WERI-Rb-1 (cell line): ENCODE results near the gene OCIAD1.
"Not testable (repeated sequence)": the region's sequence is repeated elsewhere in the genome, so short reads cannot be mapped to it uniquely, and the experiment has no call there.

Experiments
- DNase-seq: peaks from one replicate; pipeline ENCODE4 v3.0.0-alpha.2; 2020
- H3K27ac ChIP-seq: fragments of 250-450 bp; sonication (Bioruptor Pico); 2 replicates; pipeline ENCODE4 v1.5.1; 2020; ENCODE audit warnings: mild to moderate bottlenecking, moderate library complexity
- H3K27me3 ChIP-seq: fragments of 250-450 bp; sonication (Bioruptor Pico); 2 replicates; pipeline ENCODE4 v1.5.1; 2021; ENCODE audit warnings: mild to moderate bottlenecking, low read depth, moderate library complexity; ENCODE audit not compliant: insufficient read depth, severe bottlenecking
- H3K36me3 ChIP-seq: fragments of 250-450 bp; sonication (Bioruptor Pico); 2 replicates; pipeline ENCODE4 v1.5.1; 2020; ENCODE audit warnings: mild to moderate bottlenecking, moderate library complexity
- H3K4me3 ChIP-seq: 2 replicates; pipeline ENCODE4 v1.5.1; 2011; ENCODE audit warnings: low read depth, mild to moderate bottlenecking, control low read depth, low read length
- H3K9me3 ChIP-seq: fragments of 250-450 bp; sonication (Bioruptor Pico); 2 replicates; pipeline ENCODE4 v1.5.1; 2021; ENCODE audit warnings: mild to moderate bottlenecking, moderate library complexity; ENCODE audit not compliant: severe bottlenecking
- CTCF ChIP-seq: IDR thresholded peaks from 2 replicates; pipeline ENCODE4 v1.5.1; 2011; ENCODE audit warnings: low read depth, mild to moderate bottlenecking, control low read depth, inconsistent platforms, low read length

The OCIAD1 gene

GRCh38 chr4:48812866-48813265 lies 18.0 kb upstream of the OCIAD1 start:
- Histone ChIP-seq H3K9me3 (no peaks in the 10 kb centered on the region), H3K4me3 (no peak overlapping the region), H3K27ac (no peak overlapping the region), H3K27me3 (no peaks in the 10 kb centered on the region), H3K36me3 (no peaks in the 10 kb centered on the region)
- DNase-seq = no peak
- no peak for TF ChIP-seq CTCF

GRCh38 chr4:48813964-48814363 lies 16.9 kb upstream of the OCIAD1 start:
- peak; percentile 67 for DNase-seq
- TF ChIP-seq CTCF = no peak

GRCh38 chr4:48815483-48815882 lies 15.4 kb upstream of the OCIAD1 start:
- Histone ChIP-seq H3K27ac (no peak overlapping the region), H3K9me3 (no peaks in the 10 kb centered on the region), H3K27me3 (no peaks in the 10 kb centered on the region), H3K36me3 (no peaks in the 10 kb centered on the region), H3K4me3 (no peak overlapping the region)
- TF ChIP-seq CTCF = no peak
- DNase-seq = no peak

More at GRCh38 chr4:48813964-48814363, 16.9 kb upstream of the OCIAD1 start:
- no peak overlapping the region for H3K4me3 ChIP-seq
- no peaks in the 10 kb centered on the region for H3K27me3 ChIP-seq
- H3K36me3 ChIP-seq = no peaks in the 10 kb centered on the region
- no peaks in the 10 kb centered on the region for H3K9me3 ChIP-seq
- H3K27ac ChIP-seq = no peak overlapping the region; the same call in 1 of the 2 replicates

- not testable (repeated sequence) for H3K4me3 ChIP-seq, H3K36me3 ChIP-seq, H3K9me3 ChIP-seq, H3K27me3 ChIP-seq, DNase-seq, H3K27ac ChIP-seq
Measured at GRCh38 chr4:48816297-48816696, 14.6 kb upstream of the OCIAD1 start.

- Histone ChIP-seq H3K36me3 (no peaks in the 10 kb centered on the region), H3K27ac (no peak overlapping the region; the same call in 1 of the 2 replicates), H3K9me3 (peaks cover under 1% of the 10 kb centered on the region), H3K27me3 (no peaks in the 10 kb centered on the region), H3K4me3 (no peak overlapping the region)
- TF ChIP-seq CTCF = no peak
- DNase-seq = no peak
Measured at GRCh38 chr4:48816971-48817370, 13.9 kb upstream of the OCIAD1 start.

- not testable (repeated sequence) for H3K27ac ChIP-seq
Measured at GRCh38 chr4:48821431-48821830, 9.5 kb upstream of the OCIAD1 start.

GRCh38 chr4:48827622-48828021 lies 3.3 kb upstream of the OCIAD1 start:
- no peak for DNase-seq
- Histone ChIP-seq H3K36me3 (peaks cover 6% of the 10 kb centered on the region), H3K4me3 (no peak overlapping the region), H3K27ac (no peak overlapping the region), H3K27me3 (no peaks in the 10 kb centered on the region), H3K9me3 (peaks cover 4% of the 10 kb centered on the region)
- no peak for TF ChIP-seq CTCF

More at GRCh38 chr4:48821431-48821830, 9.5 kb upstream of the OCIAD1 start:
- not testable (repeated sequence) for H3K27me3 ChIP-seq, H3K9me3 ChIP-seq, DNase-seq, H3K4me3 ChIP-seq, H3K36me3 ChIP-seq
